ENCODE measurements around the gene ZFP36L1. TPM values are rescaled to one million over a fixed set of nuclear protein-coding genes. Genes with fewer than 3 reads are reported as not detected.

The ZFP36L1 gene
- total and polyA plus RNA-seq, 2 of the 13 experiments (the other 11 are each of a cell fraction or from before 2014, with no cell fraction given): 7.4 to 10.2 TPM

- no peak; the same call in 2 of the 3 replicates for ATAC-seq
- CTCF ChIA-PET (ENCODE audit: low intra/inter-chr PET ratio, low total read pairs): no interaction called here
- intact Hi-C loops (cut with micrococcal nuclease; ENCODE audit: unreplicated experiment) (no loop called here), in situ Hi-C loops (cut with HindIII; ENCODE audit: extremely low pct_ligation_motif_present, low pct_unique_long_range_greater_than_20kb) (no loop called here)
- no peaks in the 10 kb centered on the region for H4K20me1 ChIP-seq (ENCODE audit: insufficient read depth, low read length)
- no peak overlapping the region for H3K9ac ChIP-seq (ENCODE audit: insufficient read depth, low read depth, low read length)
- no peaks in the 10 kb centered on the region for H3K79me2 ChIP-seq (ENCODE audit: insufficient read depth, low read length)
- no peak for DNase-seq (ENCODE audit: low spot score)
- BruUV-seq (replicated peaks): no TSS peak
- POLR2A ChIA-PET: interaction anchor here (2.1 kb wide), 1 partner anchor 44 kb away, joined by 10 read pairs; the partner anchor contains the start of gene ZFP36L1
- no peak overlapping the region for H2AFZ ChIP-seq (ENCODE audit: low read length)
- no peaks in the 10 kb centered on the region for H3K9me3 ChIP-seq (ENCODE audit: low read length)
- WGBS (ENCODE audit: low lambda C conversion rate): 62% methylated on average over 3 of the region's 5 CpGs
- H3K27me3 ChIP-seq (ENCODE audit: control insufficient read depth in 1 of 2, insufficient read depth in 2 of 2, low read length in 2 of 2): no peaks in the 10 kb centered on the region
- H3K4me1 ChIP-seq (ENCODE audit: insufficient read depth, low read length): peaks cover 60% of the 10 kb centered on the region
- H3K36me3 ChIP-seq (replicated peaks in 1 of 2; ENCODE audit: control insufficient read depth in 1 of 2, insufficient read depth in 2 of 2, low read length in 2 of 2): no peaks in the 10 kb centered on the region
- no peak overlapping the region for H3K4me3 ChIP-seq (replicated peaks in 1 of 3; ENCODE audit: insufficient read depth in 1 of 3, low read depth in 2 of 3, low read length in 3 of 3)
- no peak for FAIRE-seq
- TF ChIP-seq ZNF616 (CRISPR knock-in tag; IDR thresholded peaks at IDR 0.05; ENCODE audit: low read depth): no peak
- TF ChIP-seq HES4 (CRISPR knock-in tag; IDR thresholded peaks at IDR 0.05; ENCODE audit: borderline replicate concordance): no peak
- no peak for TF ChIP-seq TGIF2 (CRISPR knock-in tag; IDR thresholded peaks at IDR 0.05)
- TF ChIP-seq CC2D1A (CRISPR knock-in tag; IDR thresholded peaks at IDR 0.05): no peak
- no peak for TF ChIP-seq NFE2L1 (CRISPR knock-in tag; IDR thresholded peaks at IDR 0.05; ENCODE audit: borderline replicate concordance)
- no peak for TF ChIP-seq LBX2 (CRISPR knock-in tag; IDR thresholded peaks at IDR 0.05; ENCODE audit: borderline replicate concordance)
- TF ChIP-seq ZBTB8A (CRISPR knock-in tag; IDR thresholded peaks at IDR 0.05; ENCODE audit: borderline replicate concordance, low read depth): no peak
- TF ChIP-seq PATZ1 (CRISPR knock-in tag; IDR thresholded peaks at IDR 0.05): no peak
- TF ChIP-seq FOXC1 (CRISPR knock-in tag; IDR thresholded peaks at IDR 0.05; ENCODE audit: borderline replicate concordance): no peak
- TF ChIP-seq ZNF280D (CRISPR knock-in tag; IDR thresholded peaks at IDR 0.05): no peak
- no peak for TF ChIP-seq RFX5 (IDR thresholded peaks at IDR 0.05; ENCODE audit: low read depth, low read length)
- H3K4me2 ChIP-seq (ENCODE audit: low read depth, low read length): no peak overlapping the region
- H3K27ac ChIP-seq (ENCODE audit: extremely low read length, insufficient read depth, low read length): no peak overlapping the region
Measured at GRCh38 chr14:68748691-68749090, 44.2 kb downstream of the ZFP36L1 start.

Data from HepG2 (cell line).